Measurements from ENCODE around the gene ZC3H12C. TPM values are rescaled to one million over a fixed set of nuclear protein-coding genes. Genes with fewer than 3 reads are reported as not detected.

Gene ZC3H12C
- total RNA-seq, 2 experiments from 2014 or later: not detected

- Histone ChIP-seq H3K79me2 (ENCODE audit: insufficient read depth, low read depth, low read length) (no peaks in the 10 kb centered on the region), H4K20me1 (ENCODE audit: insufficient read depth, low read length) (no peaks in the 10 kb centered on the region), H3K9me3 (ENCODE audit: low read length) (no peaks in the 10 kb centered on the region), H3K4me1 (ENCODE audit: insufficient read depth, low read length, poor library complexity, severe bottlenecking) (no peaks in the 10 kb centered on the region), H2AFZ (ENCODE audit: low read length) (no peak overlapping the region), H3K36me3 (ENCODE audit: insufficient read depth, low read length) (no peaks in the 10 kb centered on the region), H3K9me2 (ENCODE audit: insufficient read depth, low read length) (no peaks in the 10 kb centered on the region), H3K4me2 (ENCODE audit: low read length) (no peak overlapping the region), H3K4me3 (ENCODE audit: low read depth, low read length, poor library complexity, severe bottlenecking) (no peak overlapping the region), H3K27ac (ENCODE audit: low read depth, low read length, poor library complexity, severe bottlenecking) (no peak overlapping the region)
- intact Hi-C loops (cut with micrococcal nuclease; ENCODE audit: unreplicated experiment): no loop called here
- TF ChIP-seq EZH2phosphoT487 (IDR thresholded peaks at IDR 0.05; ENCODE audit: borderline replicate concordance, low read depth, low read length) (no peak), CTCF (conservative IDR thresholded peaks at IDR 0.05; ENCODE audit: low read length) (no peak)
- no peak for DNase-seq (ENCODE audit: low spot score)
- ChIA-PET CTCF (ENCODE audit: unreplicated experiment) (no interaction called here), POLR2A (interaction anchor here (0.6 to 1.7 kb wide), 4 partner anchors 19 to 159 kb away, joined by 3 to 4 read pairs (median 3); no protein-coding TSS in a partner anchor)
- no TSS peak for BruUV-seq (replicated peaks)
These were observed 15.3 kb upstream of the ZC3H12C start for GRCh38 chr11:110077831-110078325.

- TF ChIP-seq CTCF (conservative IDR thresholded peaks at IDR 0.05; ENCODE audit: low read length) (no peak), EZH2phosphoT487 (IDR thresholded peaks at IDR 0.05; ENCODE audit: borderline replicate concordance, low read depth, low read length) (no peak)
- no peak overlapping the region for H3K4me2 ChIP-seq (ENCODE audit: low read length)
- BruUV-seq (replicated peaks): no TSS peak
- no peaks in the 10 kb centered on the region for H3K4me1 ChIP-seq (ENCODE audit: insufficient read depth, low read length, poor library complexity, severe bottlenecking)
- no peaks in the 10 kb centered on the region for H3K79me2 ChIP-seq (ENCODE audit: insufficient read depth, low read depth, low read length)
- H3K36me3 ChIP-seq (ENCODE audit: insufficient read depth, low read length): no peaks in the 10 kb centered on the region
- no peak overlapping the region for H2AFZ ChIP-seq (ENCODE audit: low read length)
- H3K9me3 ChIP-seq (ENCODE audit: low read length): no peaks in the 10 kb centered on the region
- no peak overlapping the region for H3K27ac ChIP-seq (ENCODE audit: low read depth, low read length, poor library complexity, severe bottlenecking)
- no peaks in the 10 kb centered on the region for H4K20me1 ChIP-seq (ENCODE audit: insufficient read depth, low read length)
- intact Hi-C loops (cut with micrococcal nuclease; ENCODE audit: unreplicated experiment): no loop called here
- CTCF ChIA-PET (ENCODE audit: unreplicated experiment): no interaction called here
- no peak overlapping the region for H3K4me3 ChIP-seq (ENCODE audit: low read depth, low read length, poor library complexity, severe bottlenecking)
- DNase-seq (ENCODE audit: low spot score): no peak
- H3K9me2 ChIP-seq (ENCODE audit: insufficient read depth, low read length): no peaks in the 10 kb centered on the region
- POLR2A ChIA-PET: interaction anchor here (1.7 kb wide), 1 partner anchor 20 kb away, joined by 3 read pairs; no protein-coding TSS in a partner anchor
These were observed 14.2 kb upstream of the ZC3H12C start for GRCh38 chr11:110078923-110079544.

DNA sequence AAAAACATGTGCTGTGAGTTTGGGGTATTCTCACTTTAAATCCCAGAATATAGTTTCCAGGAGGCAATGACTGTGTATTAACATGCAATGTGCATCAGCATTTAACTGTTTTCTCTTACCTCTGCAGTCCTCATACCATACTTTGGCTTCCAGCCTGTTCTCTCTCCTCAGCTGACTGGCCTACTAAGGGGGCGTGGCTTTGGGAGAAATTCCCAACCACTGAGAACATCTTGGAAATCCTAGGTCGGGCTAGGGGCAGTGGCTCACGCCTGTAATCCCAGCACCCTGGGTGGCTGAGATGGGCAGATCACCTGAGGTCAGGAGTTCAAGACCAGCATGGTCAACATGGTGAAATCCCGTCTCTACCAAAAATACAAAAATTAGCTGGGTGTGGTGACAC, 13.5 kb upstream of the ZC3H12C start:
- CTCF ChIA-PET (ENCODE audit: unreplicated experiment): no interaction called here

More for the DNA sequence above, 13.5 kb upstream of the ZC3H12C start:
- TF ChIP-seq EZH2phosphoT487 (IDR thresholded peaks at IDR 0.05; ENCODE audit: borderline replicate concordance, low read depth, low read length) (no peak), CTCF (conservative IDR thresholded peaks at IDR 0.05; ENCODE audit: low read length) (no peak)
- no TSS peak for BruUV-seq (replicated peaks)
- H4K20me1 ChIP-seq (ENCODE audit: insufficient read depth, low read length): no peaks in the 10 kb centered on the region
- H3K79me2 ChIP-seq (ENCODE audit: insufficient read depth, low read depth, low read length): no peaks in the 10 kb centered on the region
- no peaks in the 10 kb centered on the region for H3K9me2 ChIP-seq (ENCODE audit: insufficient read depth, low read length)
- intact Hi-C loops (cut with micrococcal nuclease; ENCODE audit: unreplicated experiment): no loop called here
- no peak overlapping the region for H3K4me3 ChIP-seq (ENCODE audit: low read depth, low read length, poor library complexity, severe bottlenecking)
- no peaks in the 10 kb centered on the region for H3K36me3 ChIP-seq (ENCODE audit: insufficient read depth, low read length)
- DNase-seq (ENCODE audit: low spot score): no peak
- POLR2A ChIA-PET: no interaction called here
- no peaks in the 10 kb centered on the region for H3K4me1 ChIP-seq (ENCODE audit: insufficient read depth, low read length, poor library complexity, severe bottlenecking)
- no peak overlapping the region for H3K4me2 ChIP-seq (ENCODE audit: low read length)
- no peak overlapping the region for H2AFZ ChIP-seq (ENCODE audit: low read length)
- H3K27ac ChIP-seq (ENCODE audit: low read depth, low read length, poor library complexity, severe bottlenecking): no peak overlapping the region
- no peaks in the 10 kb centered on the region for H3K9me3 ChIP-seq (ENCODE audit: low read length)
